Measurements from ENCODE around the gene SMG6.

The SMG6 gene

DNA sequence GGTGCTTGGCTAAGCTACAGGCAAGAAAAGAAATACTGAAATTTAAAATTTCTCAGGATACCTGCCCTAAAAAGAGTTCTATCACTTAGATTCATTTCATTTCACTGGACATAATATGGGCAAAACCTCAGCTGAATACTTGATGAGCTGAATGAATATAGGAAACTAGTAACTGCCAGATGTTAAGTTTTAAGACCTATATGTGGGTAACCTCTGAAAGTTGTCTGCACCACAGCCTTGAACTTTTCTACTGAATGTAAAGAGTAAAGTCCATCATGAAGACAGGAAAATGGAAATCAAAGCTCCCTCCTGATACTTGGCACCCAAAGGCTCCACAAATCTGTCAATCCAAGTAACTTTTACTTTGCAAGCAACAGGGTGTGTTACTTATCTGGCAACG is 197.9 kb downstream of the SMG6 start:
- no peak for DNase-seq (ENCODE audit: low spot score)

DNA sequence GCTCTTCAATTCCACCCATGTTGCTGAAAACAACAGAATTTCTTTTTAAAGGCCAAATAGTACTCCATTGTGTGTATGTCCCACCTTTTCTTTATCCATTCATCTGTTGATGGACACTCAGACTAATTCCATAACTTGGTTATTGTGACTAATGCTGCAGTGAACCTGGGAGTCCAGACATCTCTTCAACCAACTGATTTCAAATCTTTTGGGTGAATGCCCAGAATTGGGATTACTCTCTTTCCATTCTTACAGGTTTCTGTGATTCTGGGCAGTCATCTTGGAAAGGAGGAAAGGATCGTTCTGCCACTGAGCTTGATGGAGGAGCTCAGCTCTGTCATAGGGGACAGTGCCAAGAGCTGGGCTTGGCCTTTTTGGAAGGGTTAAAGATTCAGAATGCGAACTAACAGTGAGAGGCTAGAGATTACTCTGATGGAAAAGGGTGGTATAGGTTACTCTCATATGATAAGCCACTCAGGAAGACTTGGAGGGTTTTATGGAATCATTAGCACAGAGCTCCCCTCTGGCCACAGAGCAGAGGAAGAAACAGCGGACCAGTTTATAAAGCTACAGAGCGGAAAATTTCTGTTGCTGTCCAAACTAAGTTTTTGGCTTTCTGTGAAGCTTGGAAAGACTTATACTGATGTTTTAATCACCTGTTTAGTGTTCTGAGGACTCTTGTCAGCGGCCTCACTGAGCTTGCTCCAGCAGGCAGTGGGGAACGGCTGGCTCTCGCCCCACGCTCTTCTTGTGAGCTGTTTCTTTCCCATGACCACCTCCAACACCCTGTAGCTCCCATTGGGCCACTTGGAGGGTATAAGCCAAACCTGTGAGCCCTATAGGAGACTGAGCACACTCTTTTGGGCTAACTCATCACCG is 200.4 kb downstream of the SMG6 start:
- no peak for DNase-seq (ENCODE audit: low spot score)

DNA sequence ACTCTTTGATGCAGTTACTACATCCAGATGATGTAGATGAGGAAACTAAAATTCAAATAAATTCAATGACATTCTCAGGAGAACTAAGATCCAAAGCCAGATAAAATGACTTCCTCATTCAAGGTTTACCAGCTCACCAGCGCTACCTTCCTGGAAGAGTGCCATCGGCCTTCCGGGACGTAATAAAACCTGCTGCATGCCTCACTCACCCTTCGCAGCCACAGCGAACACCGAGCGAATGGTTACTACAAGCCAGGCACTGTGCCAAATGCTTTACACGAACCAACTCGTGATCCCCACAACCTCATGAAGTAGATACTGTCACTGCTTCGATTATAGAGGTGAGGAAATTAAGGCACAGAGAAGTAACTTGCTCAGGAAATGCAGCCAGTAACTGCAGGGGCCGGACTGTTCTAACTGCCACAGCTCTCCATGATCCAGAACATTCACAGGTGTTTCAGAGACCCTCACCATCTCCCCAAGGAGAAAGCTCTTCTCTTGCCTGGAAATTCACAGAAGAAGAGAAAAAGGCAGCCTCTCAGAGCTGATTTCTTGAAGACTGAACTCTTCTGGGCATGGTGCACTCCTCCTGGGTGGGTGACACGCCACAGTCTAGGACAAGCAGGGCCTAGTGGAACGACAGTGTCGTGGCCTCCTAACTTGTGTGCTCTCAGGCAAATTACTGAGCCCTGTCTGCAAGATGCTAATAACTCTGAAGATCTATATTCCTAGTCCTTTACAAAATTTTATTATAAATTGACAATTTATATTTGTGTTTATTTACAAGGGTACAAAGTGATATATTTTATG is 201.9 kb downstream of the SMG6 start:
- no peak for DNase-seq (ENCODE audit: low spot score)

DNA sequence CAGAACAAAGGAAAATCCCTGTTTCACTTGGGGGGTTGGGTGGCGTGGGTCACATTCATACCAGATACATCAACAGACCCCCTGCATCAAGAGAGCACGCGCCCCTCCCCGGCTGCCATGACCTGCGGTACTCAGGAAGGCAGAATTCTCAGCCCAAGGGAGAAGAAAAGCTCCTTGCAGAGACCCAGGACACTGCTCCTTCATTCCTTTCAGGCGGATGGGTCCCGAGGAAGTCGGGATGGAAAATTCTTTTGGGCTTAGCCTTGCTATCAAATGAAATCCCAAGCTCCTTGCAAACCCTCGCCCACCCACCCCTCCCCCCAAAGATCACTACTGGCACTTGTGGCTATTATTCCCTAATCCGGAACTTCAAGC is 208.1 kb downstream of the SMG6 start:
- DNase-seq (ENCODE audit: low spot score): no peak

DNA sequence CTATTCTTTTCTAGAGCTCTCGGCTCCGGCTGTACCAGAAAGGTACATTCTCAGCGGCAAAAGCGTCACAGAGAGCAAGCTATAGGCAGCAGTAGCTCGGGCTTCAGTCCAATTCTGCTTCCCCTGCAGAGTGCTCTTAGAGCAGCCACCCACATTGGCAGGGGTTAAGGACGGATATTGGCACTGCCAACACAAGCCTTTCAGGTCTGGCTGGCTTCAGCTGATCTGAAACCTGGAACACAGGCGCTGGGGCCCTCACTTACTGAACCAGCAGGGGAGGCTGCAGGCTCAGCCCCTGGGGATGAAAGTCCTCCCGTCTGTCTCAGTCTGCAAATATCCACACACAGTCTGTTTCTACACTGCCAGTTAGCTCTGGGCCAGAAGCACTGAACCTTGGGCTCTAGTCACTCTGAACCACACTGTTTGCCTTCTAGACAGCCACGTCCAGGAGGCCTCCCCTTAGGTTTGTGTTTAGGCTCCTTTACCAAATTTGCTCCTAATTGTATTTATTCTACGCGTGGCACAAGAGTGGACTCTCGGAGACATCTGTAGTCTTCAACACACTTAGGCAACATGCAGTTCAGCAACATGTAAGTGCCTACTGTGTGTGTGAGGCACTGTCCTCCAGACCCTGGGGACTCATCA is 208.6 kb downstream of the SMG6 start:
- peak; percentile 54 for DNase-seq (ENCODE audit: low spot score)

DNA sequence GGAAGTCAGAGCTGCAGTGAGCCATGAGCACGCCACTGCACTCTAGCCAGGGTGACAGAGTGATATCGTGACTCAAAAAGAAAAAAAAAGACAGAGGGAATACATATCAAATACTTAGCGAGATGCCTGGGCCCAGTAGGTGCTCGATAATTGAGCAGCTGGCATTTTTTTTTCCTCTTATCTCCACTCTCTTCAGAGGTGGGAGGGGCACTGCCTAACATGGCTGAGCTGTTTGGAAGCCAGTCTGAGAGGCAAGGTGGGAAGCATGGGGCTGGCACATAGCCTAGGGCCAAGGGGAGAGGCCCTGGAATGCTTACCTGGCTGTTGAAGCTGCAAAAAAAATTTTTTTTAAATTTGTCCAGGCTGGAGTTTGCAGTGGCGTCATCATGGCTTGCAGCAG is 210.2 kb downstream of the SMG6 start:
- no peak for DNase-seq (ENCODE audit: low spot score)

DNA sequence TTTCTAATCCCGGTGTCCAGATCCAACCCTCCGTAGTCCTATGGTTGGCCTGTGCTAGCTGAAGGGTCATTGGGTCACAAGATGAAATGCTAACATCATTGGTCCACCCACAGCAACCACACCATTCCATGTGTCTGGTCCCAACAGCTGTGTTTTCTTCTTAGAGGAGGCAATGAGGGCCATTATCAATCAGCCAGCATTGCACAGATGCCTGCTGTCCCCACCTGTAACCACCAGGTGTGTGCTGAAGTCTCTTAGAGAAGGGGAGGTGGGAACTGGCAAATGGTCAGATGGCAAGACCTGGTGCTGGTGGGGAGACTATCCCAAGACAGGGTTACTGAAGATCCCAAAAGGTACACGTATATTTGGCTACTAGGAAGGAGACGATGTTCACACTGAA is 211.3 kb downstream of the SMG6 start:
- DNase-seq (ENCODE audit: low spot score): no peak

DNA sequence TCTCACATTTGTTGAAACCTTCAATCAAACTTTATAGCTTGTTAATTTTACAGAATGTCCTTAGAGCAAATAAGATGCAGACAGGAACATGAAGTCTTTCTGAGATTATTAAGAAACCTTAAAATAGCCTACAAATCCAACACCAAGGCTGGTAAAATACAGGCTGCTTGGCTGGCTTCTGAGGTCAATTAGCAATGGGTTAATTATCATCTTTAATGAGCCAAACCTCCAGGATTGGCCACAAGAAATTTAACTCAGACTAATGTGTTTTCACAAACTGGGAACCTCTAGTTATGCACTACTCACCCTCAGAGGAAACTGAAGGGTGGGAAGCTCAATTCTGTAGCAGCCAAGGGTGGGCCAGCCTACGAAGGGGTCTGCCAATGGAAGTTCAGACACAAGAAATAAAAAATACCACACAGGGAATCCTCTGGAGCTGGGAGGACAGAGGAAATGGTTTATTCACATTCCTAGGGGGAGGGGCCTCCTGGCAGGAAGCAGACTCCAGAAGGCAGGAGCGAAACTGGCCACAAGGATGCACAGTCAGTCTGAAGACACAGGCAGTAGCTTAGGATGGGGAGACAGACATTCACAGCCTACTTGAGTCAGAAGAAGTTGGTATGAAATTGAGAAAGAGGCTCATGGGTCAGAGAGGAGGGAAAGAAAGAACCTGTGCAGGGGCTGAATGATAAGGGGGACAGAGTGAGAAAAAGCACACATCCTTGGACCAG is 212.6 kb downstream of the SMG6 start:
- DNase-seq (ENCODE audit: low spot score): peak; percentile 86

DNA sequence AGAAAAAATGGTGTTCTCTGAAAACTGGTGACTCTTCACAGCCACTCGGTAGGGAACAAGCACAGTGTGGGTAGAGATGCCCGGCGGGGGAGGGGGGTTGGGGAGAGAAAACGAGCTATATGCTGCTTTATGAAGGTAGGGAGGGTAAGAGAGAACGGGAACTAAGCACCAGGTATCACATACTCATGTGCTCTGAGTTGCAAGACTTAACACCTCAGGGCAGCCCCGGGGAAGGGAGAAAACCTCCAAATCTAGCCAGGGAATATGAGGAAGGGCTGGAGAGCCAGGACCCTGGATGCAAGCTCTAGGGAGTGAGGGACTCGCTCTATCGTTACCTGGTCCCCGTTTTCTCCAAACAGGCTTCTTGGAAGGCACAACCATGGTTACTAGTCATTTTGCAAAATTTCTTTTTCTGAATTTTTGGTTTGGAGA is 213.4 kb downstream of the SMG6 start:
- no peak for DNase-seq (ENCODE audit: low spot score)

DNA sequence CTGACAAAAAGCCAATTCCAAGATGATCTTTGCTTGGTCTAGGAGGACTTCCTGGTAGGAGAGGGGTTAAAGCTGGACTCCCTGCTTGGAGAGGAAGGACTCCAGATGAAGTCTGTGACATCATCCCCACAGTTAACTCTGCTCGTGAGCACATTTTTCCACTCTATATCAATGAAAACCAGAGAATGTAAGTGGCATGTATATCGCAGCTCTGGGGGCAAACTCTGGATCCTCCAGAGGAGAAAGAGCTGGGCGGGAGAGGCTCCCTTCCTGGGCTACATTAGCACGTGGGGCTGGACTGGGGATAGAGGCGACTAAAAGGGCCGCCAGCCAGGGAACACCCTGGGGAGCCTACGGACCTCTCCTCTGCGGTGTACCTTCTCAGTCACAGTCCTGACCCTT is 214.6 kb downstream of the SMG6 start:
- DNase-seq (ENCODE audit: low spot score): no peak

DNA sequence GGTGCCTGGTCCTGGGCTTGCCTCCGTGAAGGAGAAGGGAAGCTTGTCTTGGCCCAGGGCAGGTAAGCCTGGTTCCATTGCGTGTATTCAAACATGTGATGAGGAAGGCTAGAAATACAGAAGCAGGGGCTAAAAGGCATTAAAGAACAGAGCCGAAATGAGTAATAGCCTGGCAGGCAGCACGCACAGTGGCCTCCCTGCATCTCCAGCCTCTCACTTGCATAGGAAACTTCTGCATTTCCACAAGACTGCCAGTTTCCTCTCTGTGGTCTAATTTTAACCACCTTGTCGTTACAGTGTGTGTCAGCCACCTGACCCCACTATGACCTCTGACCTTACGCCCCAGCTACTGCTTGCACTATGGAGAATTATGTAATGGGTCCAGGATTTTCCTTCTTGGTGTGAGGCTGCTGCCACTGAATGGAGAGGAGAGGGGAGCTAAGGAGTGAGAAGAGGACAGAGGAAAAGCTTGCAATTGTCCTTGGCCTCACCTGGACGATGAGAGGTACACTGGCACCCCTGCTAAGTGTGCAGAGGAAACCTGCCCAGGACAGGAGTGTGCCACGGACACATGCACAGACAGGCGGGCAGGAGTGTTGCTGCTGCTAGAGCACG is 215.9 kb downstream of the SMG6 start:
- no peak for DNase-seq (ENCODE audit: low spot score)

DNA sequence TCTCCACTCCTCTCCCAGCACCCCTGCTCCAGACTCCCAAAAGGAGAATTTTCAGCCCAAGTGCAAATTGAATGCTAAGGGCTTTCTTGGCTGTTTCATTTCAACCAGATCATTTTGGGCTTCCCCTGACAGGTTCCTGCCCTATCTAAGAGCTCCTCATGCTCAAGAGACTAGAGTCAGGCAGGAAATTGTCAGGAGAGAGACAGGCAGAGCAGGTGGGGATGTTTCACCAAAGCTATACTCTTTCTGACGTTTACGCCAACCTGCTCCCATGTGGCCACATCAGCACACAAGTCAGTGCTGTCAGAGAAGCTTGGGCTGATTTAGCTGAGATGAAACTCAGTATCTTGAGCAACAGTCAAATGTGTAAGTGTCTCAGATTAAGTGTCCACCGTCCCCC is 217.3 kb downstream of the SMG6 start:
- DNase-seq (ENCODE audit: low spot score): no peak

DNA sequence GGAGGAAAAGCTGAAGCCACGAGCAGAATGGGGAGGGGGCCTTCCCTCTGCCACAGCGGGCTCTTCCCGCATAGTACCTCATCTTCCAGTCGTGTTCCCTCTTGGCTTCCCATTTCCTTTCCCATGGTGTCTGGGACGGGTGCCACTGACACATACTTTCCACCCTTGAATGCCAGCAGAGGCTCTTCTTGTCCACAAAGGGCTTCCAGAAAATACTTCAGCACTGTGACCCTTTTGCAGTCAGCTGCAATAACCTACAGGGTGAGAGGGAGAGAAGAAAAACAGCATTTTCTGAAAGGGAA is 218.0 kb downstream of the SMG6 start:
- no peak for DNase-seq (ENCODE audit: low spot score)

DNA sequence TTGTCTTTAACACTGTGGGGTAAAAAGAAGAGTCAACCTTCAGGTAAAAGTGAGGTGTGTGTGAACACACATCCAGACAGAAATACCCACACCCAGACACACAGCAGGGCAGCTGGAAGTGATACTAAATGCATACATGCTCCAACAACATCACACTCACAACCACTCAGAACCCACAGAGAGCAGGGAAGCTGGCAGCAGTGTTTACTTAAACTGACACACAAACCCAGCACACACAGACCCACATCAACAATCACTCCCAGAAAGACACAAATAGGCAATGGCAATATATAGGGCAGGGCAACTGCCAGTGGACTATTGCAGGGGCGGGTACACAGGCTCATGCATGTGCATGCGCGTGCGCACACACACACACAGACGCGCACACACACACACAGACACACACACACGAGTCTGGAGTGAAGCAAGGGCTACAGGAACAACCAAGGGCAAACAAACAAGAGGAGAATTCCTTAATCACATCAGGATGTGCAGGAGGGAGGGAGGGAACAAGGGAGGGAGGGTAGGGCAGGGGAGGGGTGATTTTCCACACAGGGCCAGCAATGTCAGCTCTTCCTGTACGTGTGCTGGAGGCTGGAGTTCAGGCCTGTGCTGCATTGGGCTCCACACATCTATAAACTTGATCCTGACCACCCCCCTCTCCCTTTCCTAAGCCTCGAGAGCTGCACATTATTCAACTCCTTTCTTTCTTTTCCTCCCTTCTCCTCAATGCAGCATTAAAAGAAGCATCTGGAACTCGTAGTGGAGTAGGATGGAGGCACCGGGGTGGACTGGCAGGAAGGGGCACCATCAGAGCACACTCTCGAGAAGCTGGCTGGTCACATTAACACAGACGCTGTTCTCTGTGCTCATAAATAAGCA is 218.6 kb downstream of the SMG6 start:
- peak; percentile 44 for DNase-seq (ENCODE audit: low spot score)

DNA sequence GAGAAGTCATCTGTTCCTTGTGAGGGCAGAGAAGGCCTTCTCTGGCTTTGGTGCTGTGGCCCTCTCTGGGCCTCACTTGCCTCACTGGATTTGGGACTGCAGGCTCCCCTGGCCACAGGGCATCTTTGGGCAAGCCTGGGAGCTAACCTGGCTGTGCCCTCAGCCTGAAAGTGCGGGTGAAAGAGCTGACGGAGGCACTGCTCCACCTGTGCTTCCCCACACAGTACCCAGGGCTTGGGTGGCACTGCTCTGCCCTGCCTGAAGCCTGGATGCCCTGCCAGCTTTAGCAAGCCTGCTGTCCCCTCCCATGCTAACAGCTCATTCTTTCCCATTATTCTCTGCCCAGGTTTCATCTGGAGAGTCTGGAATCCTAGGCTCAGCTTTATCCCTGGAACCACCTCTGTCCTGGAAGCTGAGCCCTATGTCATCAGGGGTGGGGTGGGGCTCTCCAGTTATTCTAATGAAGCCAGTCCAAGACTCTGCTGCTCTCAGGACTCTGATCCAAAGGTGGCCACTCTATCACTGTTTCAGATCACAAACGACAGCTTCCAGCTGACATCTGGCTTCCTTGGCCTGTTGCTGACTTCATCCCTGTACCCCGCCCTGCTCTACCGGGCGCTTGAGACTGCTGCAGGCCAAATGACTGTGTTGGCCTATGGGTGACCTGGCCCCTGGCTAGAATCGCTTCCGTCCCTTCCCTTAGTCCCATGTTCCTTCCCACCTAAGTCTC is 219.4 kb downstream of the SMG6 start:
- DNase-seq (ENCODE audit: low spot score): peak; percentile 58

DNA sequence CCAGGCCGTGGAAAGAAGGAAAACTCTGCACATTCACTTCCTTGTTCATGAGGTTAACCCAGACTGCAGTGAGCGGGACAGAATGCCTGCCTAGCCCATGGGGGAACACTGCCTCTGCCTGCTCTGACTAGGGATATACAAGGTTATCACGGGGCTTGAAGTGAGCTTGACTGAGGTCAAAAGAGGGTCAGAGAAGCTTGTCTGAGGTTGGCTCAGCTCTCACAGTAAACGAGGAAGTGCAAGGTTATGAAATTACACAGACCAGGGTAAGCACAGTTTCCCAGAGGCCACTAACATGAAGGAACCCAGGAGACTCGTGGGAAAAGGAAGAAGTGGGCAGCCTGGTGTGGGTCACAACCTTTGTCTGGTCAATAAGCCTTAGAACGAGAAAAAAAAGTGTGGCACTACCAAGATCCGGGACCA is 220.0 kb downstream of the SMG6 start:
- DNase-seq (ENCODE audit: low spot score): no peak

DNA sequence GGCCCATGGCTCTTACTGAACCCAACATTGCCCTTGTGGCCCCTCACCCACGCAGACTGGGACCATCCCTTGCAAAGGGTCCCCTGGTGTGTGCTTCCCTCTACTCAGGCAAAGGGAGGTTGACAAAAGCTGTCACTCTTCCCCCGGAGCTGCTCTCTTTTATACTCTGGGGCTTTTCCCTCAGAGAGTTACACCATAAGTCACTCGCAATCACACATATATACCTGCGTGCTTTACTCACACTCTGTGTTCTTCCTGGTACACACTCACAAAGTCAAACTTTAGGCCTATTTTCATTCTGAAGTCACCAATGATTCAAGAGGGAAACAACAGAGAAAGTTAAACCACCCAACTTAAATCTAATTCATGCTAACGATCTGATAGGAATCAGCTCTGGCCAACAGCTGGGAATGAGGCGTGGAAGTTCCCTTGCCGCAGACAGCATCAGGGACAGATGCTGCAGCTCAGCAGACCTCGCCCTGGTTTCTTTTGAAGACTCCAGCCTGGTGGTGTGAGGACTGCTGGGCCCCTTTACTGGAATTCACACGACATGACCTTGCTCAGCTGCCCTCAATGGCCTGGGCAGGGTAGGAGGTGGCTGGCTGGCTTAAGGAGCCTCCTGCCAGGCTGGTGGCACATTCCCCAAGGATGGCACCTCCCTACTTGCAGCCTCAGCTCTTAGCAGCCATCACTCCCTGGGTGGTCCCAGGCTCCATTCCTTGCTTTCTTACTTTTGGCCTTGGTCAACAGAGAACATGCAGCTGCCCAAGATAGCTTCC is 221.4 kb downstream of the SMG6 start:
- no peak for DNase-seq (ENCODE audit: low spot score)

DNA sequence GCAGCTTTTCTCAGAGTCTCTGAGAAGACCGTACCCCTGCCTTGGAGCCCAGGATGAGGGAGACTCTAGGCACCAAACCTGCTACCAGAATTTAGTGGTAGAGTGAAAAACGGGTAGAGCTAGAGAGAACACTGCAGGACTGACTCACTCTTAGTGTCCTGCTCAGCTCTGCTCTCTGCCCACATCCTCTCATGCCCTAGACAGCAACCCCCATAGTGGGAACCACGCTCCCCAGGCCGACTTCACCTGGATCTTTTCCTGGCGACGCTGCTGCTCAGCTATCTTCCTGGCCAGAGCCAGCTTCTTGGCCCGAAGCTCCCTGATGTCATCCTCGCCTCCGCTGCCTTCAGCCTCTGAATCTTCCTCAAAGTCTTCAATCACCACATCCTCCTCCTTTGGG is 222.0 kb downstream of the SMG6 start:
- DNase-seq (ENCODE audit: low spot score): no peak

DNA sequence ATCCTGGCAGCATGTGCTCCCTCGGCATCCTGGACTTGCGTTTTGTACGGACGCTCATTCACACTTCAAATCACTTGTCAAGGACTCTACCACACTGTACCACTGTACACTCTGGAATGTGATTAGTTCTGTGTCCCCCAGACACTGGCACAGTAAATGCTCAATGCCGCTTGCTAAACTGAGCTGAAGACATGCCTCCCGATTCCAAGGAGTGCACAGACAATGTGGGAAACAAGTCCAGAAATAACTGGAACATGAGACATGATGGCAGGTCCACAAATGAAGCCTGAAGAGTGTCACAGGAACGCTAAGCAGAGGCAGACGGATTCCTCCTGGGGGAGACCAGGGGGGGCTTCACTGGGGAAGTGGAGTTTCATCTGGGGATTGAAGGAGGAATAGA is 226.5 kb downstream of the SMG6 start:
- DNase-seq (ENCODE audit: low spot score): no peak
